H9 (cell line): Measurements from ENCODE around the gene GATD1. TPM values are rescaled to one million over a fixed set of nuclear protein-coding genes. Genes with fewer than 3 reads are reported as not detected.

Experiments
- DNase-seq: peaks from one replicate; pipeline ENCODE4 v3.0.0-alpha.2; 2017
- H2AFZ ChIP-seq: one replicate; pipeline ENCODE4 v1.6.1; 2013; ENCODE audit warnings: mild to moderate bottlenecking, low read length, control low read depth, moderate library complexity
- H2AK5ac ChIP-seq: 2 replicates; pipeline ENCODE4 v1.6.1; 2013; ENCODE audit warnings: low read length, control low read depth, mixed read lengths; ENCODE audit not compliant: insufficient read length
- H2BK120ac ChIP-seq: one replicate; pipeline ENCODE4 v1.6.1; 2013; ENCODE audit warnings: low read depth, mild to moderate bottlenecking, low read length, control low read depth, inconsistent platforms; ENCODE audit not compliant: poor library complexity, severe bottlenecking
- H2BK12ac ChIP-seq: 2 replicates; pipeline ENCODE4 v1.6.1; 2013; ENCODE audit warnings: low read length, control low read depth, mixed read lengths, low read depth; ENCODE audit not compliant: insufficient read length
- H2BK15ac ChIP-seq: 2 replicates; pipeline ENCODE4 v1.6.1; 2013; ENCODE audit warnings: low read depth, low read length, control low read depth
- H2BK20ac ChIP-seq: one replicate; pipeline ENCODE4 v1.6.1; 2013; ENCODE audit warnings: low read depth, mild to moderate bottlenecking, low read length, control low read depth, inconsistent platforms; ENCODE audit not compliant: poor library complexity, severe bottlenecking
- H2BK5ac ChIP-seq: 2 replicates; pipeline ENCODE4 v1.6.1; 2013; ENCODE audit warnings: low read length, control low read depth, mixed read lengths; ENCODE audit not compliant: insufficient read length
- H3K14ac ChIP-seq: 2 replicates; pipeline ENCODE4 v1.6.1; 2013; ENCODE audit warnings: low read length, control low read depth; ENCODE audit not compliant: insufficient read depth
- H3K18ac ChIP-seq: 2 replicates; pipeline ENCODE4 v1.6.1; 2013; ENCODE audit warnings: low read depth, mild to moderate bottlenecking, mixed read lengths, low read length, control low read depth; ENCODE audit not compliant: insufficient read length
- H3K23ac ChIP-seq: 2 replicates; pipeline ENCODE4 v1.6.1; 2013; ENCODE audit warnings: low read length, control low read depth, mixed read lengths, low read depth; ENCODE audit not compliant: insufficient read length
- H3K23me2 ChIP-seq: 2 replicates; pipeline ENCODE4 v1.6.1; 2013; ENCODE audit warnings: low read depth, mild to moderate bottlenecking, mixed read lengths, low read length, control low read depth; ENCODE audit not compliant: insufficient read length, poor library complexity, severe bottlenecking
- H3K27ac ChIP-seq: 2 replicates; pipeline ENCODE4 v1.5.1; 2013; ENCODE audit warnings: low read length, control low read depth, mixed read lengths, low read depth; ENCODE audit not compliant: insufficient read length
- H3K27me3 ChIP-seq: 2 replicates; pipeline ENCODE4 v1.6.1; 2013; ENCODE audit warnings: low read length, control low read depth, inconsistent platforms; ENCODE audit not compliant: insufficient read depth
- H3K4ac ChIP-seq: 2 replicates; pipeline ENCODE4 v1.6.1; 2013; ENCODE audit warnings: low read depth, mild to moderate bottlenecking, control low read depth, inconsistent platforms, low read length, moderate library complexity
- H3K4me1 ChIP-seq: 2 replicates; pipeline ENCODE4 v1.6.1; 2013; ENCODE audit warnings: low read length, control low read depth, inconsistent platforms; ENCODE audit not compliant: insufficient read depth
- H3K4me2 ChIP-seq: 2 replicates; pipeline ENCODE4 v1.6.1; 2013; ENCODE audit warnings: low read length, control low read depth, mixed read lengths; ENCODE audit not compliant: insufficient read length, insufficient read depth
- H3K56ac ChIP-seq: 2 replicates; pipeline ENCODE4 v1.6.1; 2013; ENCODE audit warnings: low read depth, mild to moderate bottlenecking, mixed read lengths, low read length, control low read depth; ENCODE audit not compliant: insufficient read length
- H3K79me1 ChIP-seq: 2 replicates; pipeline ENCODE4 v1.6.1; 2013; ENCODE audit warnings: low read depth, mild to moderate bottlenecking, moderate library complexity, low read length, control low read depth, inconsistent platforms; ENCODE audit not compliant: insufficient read depth, poor library complexity, severe bottlenecking
- H3K79me2 ChIP-seq: 2 replicates; pipeline ENCODE4 v1.6.1; 2013; ENCODE audit warnings: low read length, control low read depth, inconsistent platforms; ENCODE audit not compliant: insufficient read depth
- H3K9ac ChIP-seq: 2 replicates; pipeline ENCODE4 v1.6.1; 2013; ENCODE audit warnings: low read length, control low read depth, mixed read lengths; ENCODE audit not compliant: insufficient read length; ENCODE audit errors: extremely low read depth
- H3K9me3 ChIP-seq: one replicate; pipeline ENCODE4 v1.6.1; 2013; ENCODE audit warnings: low read depth, low read length, inconsistent platforms; ENCODE audit not compliant: control insufficient read depth
- H3T11ph ChIP-seq: one replicate; pipeline ENCODE4 v1.6.1; 2013; ENCODE audit warnings: mild to moderate bottlenecking, low read length, control low read depth, inconsistent platforms
- H4K20me1 ChIP-seq: one replicate; pipeline ENCODE4 v1.6.1; 2013; ENCODE audit not compliant: control insufficient read depth, insufficient read length, insufficient read depth
- H4K5ac ChIP-seq: 2 replicates; pipeline ENCODE4 v1.6.1; 2013; ENCODE audit warnings: low read depth, mild to moderate bottlenecking, mixed read lengths, low read length, control low read depth; ENCODE audit not compliant: insufficient read length
- H4K8ac ChIP-seq: replicated peaks from 2 replicates; pipeline ENCODE4 v1.6.1; 2013; ENCODE audit warnings: low read length, control low read depth, mixed read lengths, low read depth; ENCODE audit not compliant: insufficient read length
- H4K91ac ChIP-seq: 2 replicates; pipeline ENCODE4 v1.6.1; 2013; ENCODE audit warnings: low read depth, mild to moderate bottlenecking, moderate library complexity, mixed read lengths, low read length, control low read depth; ENCODE audit not compliant: insufficient read length
- H3K27ac Mint-ChIP-seq, 3 experiments: 2 replicates in 2 of 3; 3 replicates in 1 of 3; pipeline ENCODE4 v1.8.0; 2020 to 2021; ENCODE audit warnings: mixed read lengths in 3 of 3, mild to moderate bottlenecking in 1 of 3, moderate library complexity in 1 of 3
- H3K27me3 Mint-ChIP-seq: 2 replicates; pipeline ENCODE4 v1.8.0; 2021; ENCODE audit warnings: low read depth, mild to moderate bottlenecking, moderate library complexity, mixed read lengths
- H3K36me3 Mint-ChIP-seq, 3 experiments: 2 replicates in 2 of 3; 3 replicates in 1 of 3; pipeline ENCODE4 v1.8.0; 2020 to 2021; ENCODE audit warnings: low read depth in 3 of 3, mixed read lengths in 3 of 3; ENCODE audit not compliant: insufficient read depth in 1 of 3
- H3K4me1 Mint-ChIP-seq, 2 experiments: 2 replicates each; pipeline ENCODE4 v1.8.0; 2020; ENCODE audit warnings: mixed read lengths in 2 of 2
- H3K4me3 Mint-ChIP-seq, 2 experiments: 2 replicates in 1 of 2; 3 replicates in 1 of 2; pipeline ENCODE4 v1.8.0; 2020 to 2021; ENCODE audit warnings: mild to moderate bottlenecking in 2 of 2, mixed read lengths in 2 of 2, moderate library complexity in 1 of 2
- H3K9me3 Mint-ChIP-seq, 2 experiments: 2 replicates in 1 of 2; 3 replicates in 1 of 2; pipeline ENCODE4 v1.8.0; 2020; ENCODE audit warnings: mild to moderate bottlenecking in 2 of 2, mixed read lengths in 2 of 2, moderate library complexity in 1 of 2
- WGBS: extraction: QIAGEN DNeasy Blood & Tissue Kit; methylation state at CpG from one replicate; pipeline ENCODE4 v1.1.7; 2013; ENCODE audit warnings: missing lambda C conversion rate, low lambda C conversion rate, mixed read lengths; ENCODE audit not compliant: insufficient read length; ENCODE audit errors: extremely low coverage; 5-methylcytosine and 5-hydroxymethylcytosine counted together
- total RNA-seq: library from RNA; stranded (reverse); gene quantifications from 2 replicates; pipeline ENCODE4 v1.2.1, GENCODE V29; 2021
- TF ChIP-seq, protein P1 (sequence below): fragments of 200-600 bp; sonication (generic); conservative IDR thresholded peaks from 3 replicates; pipeline ENCODE4 v1.8.0; 2021; ENCODE audit warnings: antibody characterized with exemption, mild to moderate bottlenecking

Gene GATD1
- total RNA-seq, 1 experiment from 2014 or later = 60.0 TPM

DNA sequence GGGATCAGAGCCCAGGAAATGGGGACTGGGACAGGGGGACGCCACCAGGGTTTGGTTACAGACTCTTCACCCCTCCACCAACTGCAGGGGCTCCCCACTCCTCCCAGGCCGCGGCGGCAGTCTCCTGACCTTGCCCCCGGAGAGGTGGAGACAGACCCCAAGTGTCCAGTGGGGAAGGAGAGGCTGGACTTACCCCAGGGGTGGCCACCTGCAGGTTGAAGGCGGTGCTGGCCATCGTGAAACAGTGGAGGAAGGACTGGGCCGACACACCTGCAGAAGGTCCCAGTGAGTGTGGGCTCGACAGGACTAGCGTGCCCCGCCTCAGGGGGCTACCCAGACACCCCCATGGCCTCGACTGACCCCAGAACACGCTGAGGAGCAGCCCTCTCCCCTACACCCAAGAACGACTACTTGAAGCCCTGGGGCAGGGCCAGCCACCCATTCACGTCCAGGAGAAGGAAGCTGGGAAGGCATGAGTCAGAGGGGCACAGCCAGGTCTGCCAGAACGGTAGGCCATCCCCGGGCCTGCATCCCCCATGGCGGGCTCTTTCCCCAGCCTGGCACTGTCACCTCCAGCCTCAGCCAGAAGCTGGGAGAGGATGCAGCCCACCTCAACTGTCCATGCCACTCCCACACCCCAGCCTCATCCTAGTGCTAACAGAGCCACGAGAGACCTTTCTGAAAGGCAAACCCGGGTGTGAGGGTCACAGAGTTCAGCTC is 2.3 kb downstream of the GATD1 start:
- 0 out of 7 replicates have a peak overlapping the region, but pooled peaks of 1 of the 3 experiments have one; percentile 50 for H3K27ac Mint-ChIP-seq
- no peak overlapping the region for H3T11ph ChIP-seq
- no peaks in the 10 kb centered on the region for H3K27me3 Mint-ChIP-seq
- H3K4me1 ChIP-seq = no peaks in the 10 kb centered on the region; the same call in 1 of the 2 replicates
- H3K27me3 ChIP-seq = no peaks in the 10 kb centered on the region
- H2AK5ac ChIP-seq = no peak overlapping the region
- H3K4me2 ChIP-seq = no peak overlapping the region
- no peak overlapping the region; the same call in 1 of the 2 replicates for H3K14ac ChIP-seq
- H2BK15ac ChIP-seq = no peak overlapping the region
- H2BK20ac ChIP-seq = no peak overlapping the region
- no peak overlapping the region for H4K91ac ChIP-seq
- H3K79me2 ChIP-seq = peaks cover 4% of the 10 kb centered on the region; the same call in 1 of the 2 replicates
- peak; percentile 33 for DNase-seq
- no CpG with 5 or more reads among the region's 20 CpGs for WGBS
- no peak overlapping the region for H3K23ac ChIP-seq
- H4K8ac ChIP-seq = no peak overlapping the region
- no peak overlapping the region for H2BK12ac ChIP-seq
- H4K20me1 ChIP-seq = no peaks in the 10 kb centered on the region
- H3K9me3 Mint-ChIP-seq = no peaks in the 10 kb centered on the region
- no peak overlapping the region for H2AFZ ChIP-seq
- H2BK5ac ChIP-seq = no peak overlapping the region
- no peak overlapping the region for H3K18ac ChIP-seq
- peaks cover 17% of the 10 kb centered on the region for H3K23me2 ChIP-seq
- no peak overlapping the region for H3K9ac ChIP-seq
- H4K5ac ChIP-seq = no peak overlapping the region
- H3K36me3 Mint-ChIP-seq = peaks cover 2 to 24% (median 18%) of the 10 kb centered on the region in 3 experiments; a peak in 6 of 7 replicates
- no peak overlapping the region for H3K4ac ChIP-seq
- no peak overlapping the region for H3K27ac ChIP-seq
- no peaks in the 10 kb centered on the region for H3K9me3 ChIP-seq
- TF ChIP-seq, protein P1, sequence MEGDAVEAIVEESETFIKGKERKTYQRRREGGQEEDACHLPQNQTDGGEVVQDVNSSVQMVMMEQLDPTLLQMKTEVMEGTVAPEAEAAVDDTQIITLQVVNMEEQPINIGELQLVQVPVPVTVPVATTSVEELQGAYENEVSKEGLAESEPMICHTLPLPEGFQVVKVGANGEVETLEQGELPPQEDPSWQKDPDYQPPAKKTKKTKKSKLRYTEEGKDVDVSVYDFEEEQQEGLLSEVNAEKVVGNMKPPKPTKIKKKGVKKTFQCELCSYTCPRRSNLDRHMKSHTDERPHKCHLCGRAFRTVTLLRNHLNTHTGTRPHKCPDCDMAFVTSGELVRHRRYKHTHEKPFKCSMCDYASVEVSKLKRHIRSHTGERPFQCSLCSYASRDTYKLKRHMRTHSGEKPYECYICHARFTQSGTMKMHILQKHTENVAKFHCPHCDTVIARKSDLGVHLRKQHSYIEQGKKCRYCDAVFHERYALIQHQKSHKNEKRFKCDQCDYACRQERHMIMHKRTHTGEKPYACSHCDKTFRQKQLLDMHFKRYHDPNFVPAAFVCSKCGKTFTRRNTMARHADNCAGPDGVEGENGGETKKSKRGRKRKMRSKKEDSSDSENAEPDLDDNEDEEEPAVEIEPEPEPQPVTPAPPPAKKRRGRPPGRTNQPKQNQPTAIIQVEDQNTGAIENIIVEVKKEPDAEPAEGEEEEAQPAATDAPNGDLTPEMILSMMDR = peak; percentile 11; the same call in 1 of the 3 replicates
- peaks cover 15 to 22% of the 10 kb centered on the region in 2 experiments for H3K4me1 Mint-ChIP-seq
- H3K79me1 ChIP-seq = peaks cover 12% of the 10 kb centered on the region
- no peak overlapping the region for H3K56ac ChIP-seq
- H3K4me3 Mint-ChIP-seq = peak overlapping the region; percentile 82 to 91
- H2BK120ac ChIP-seq = no peak overlapping the region
